ENCODE results near the gene ADH4.

DNA sequence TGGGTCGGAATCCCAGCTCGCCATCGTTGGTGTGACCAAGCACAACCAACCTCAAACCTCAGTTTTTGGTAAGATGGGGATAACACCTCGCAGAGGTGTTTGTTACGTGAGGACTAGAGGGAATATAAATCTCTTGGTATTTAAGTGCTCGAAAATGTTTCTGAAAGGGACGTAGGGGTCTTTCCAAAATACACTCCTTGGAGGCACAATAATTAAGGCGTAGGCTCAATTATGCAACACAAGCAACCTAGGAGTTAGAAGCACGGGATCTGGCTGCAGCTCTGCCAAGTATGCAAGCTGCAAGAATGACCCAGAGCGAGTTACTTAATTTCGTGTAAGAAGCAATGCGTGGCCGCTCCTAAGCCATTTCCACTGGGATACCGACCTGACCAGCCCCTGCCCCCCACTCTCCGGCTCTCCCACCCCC lies 56.1 kb downstream of the ADH4 start:
- TF ChIP-seq, protein P1, sequence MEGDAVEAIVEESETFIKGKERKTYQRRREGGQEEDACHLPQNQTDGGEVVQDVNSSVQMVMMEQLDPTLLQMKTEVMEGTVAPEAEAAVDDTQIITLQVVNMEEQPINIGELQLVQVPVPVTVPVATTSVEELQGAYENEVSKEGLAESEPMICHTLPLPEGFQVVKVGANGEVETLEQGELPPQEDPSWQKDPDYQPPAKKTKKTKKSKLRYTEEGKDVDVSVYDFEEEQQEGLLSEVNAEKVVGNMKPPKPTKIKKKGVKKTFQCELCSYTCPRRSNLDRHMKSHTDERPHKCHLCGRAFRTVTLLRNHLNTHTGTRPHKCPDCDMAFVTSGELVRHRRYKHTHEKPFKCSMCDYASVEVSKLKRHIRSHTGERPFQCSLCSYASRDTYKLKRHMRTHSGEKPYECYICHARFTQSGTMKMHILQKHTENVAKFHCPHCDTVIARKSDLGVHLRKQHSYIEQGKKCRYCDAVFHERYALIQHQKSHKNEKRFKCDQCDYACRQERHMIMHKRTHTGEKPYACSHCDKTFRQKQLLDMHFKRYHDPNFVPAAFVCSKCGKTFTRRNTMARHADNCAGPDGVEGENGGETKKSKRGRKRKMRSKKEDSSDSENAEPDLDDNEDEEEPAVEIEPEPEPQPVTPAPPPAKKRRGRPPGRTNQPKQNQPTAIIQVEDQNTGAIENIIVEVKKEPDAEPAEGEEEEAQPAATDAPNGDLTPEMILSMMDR (IDR thresholded peaks at IDR 0.05): no peak
- no peak for TF ChIP-seq POLR2A (IDR thresholded peaks at IDR 0.05)
